Right ventricle myocardium inferior (tissue), 1 donor: ENCODE measurements around the gene PYROXD2. TPM values are rescaled to one million over a fixed set of nuclear protein-coding genes. Genes with fewer than 3 reads are reported as not detected.

Source experiments
- ATAC-seq: fragments of 200-7000 bp; cut with Tn5 transposase; one replicate; pipeline ENCODE4 v1.9.1; 2020; ENCODE audit warnings: mild to moderate bottlenecking, moderate library complexity
- DNase-seq: peaks from one replicate; pipeline ENCODE4 v3.0.0; 2021; ENCODE audit errors: missing footprints
- intact Hi-C: fragments of 100-400 bp; cut with DNase I; formaldehyde crosslinking; loops from one replicate; pipeline ENCODE4 v1.11.0; 2022
- total RNA-seq: library from RNA; stranded (reverse); fragmentation: NEBNext Ultra II Directional; extraction: Animal tissue kit (Norgen Biotek cat#: 25700); gene quantifications from one replicate; pipeline ENCODE4 v1.2.1, GENCODE V29; 2021
- donor health status: DM: no; HTN: yes; CAD: no; lungs with severe emphysema.

Gene PYROXD2
- total RNA-seq, 1 donor from 2014 or later, result 10.7 TPM

DNA sequence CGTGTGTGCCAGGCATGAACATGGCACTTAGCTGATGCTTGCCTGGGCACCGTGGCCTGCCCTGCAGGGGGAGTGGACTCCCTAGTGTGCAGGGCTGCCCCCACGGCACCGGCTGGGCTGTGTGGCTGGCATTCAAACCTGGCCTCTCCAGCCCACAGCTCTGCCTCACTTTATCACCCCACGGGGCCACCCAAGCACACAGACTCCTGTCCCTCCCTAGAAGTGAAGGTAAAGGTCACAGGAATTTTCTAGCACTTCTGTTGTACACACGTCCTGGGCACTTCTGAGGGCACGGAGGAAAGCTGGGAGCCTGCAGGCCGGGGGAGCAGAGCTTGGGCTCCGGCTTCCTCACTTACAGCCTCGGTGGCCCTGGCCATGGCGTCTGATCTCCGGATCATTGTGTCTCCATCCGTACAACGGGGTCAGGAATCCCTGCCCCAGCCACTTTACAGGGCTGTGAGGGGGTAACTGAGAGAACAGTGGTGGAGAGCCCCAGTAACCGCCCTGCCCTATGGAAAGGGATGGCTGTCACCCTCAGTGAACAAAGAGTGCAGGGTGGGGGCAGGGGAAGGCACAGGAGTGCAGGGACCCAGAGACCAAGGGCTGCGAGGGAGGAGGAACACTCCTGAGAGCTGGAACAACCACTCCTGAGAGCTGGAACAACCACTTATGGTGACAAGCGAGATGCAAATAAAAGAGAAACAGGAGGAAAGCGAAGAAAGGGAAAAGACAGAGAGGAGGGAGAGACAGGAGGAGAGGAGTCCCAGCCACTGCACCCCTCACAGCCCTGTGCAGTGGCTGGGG is 3.9 kb upstream of the PYROXD2 start:
- intact Hi-C loops, result loop anchor here (5.0 kb wide), 1 partner anchor 77 kb away; no protein-coding TSS in a partner anchor
- ATAC-seq, result no peak

DNA sequence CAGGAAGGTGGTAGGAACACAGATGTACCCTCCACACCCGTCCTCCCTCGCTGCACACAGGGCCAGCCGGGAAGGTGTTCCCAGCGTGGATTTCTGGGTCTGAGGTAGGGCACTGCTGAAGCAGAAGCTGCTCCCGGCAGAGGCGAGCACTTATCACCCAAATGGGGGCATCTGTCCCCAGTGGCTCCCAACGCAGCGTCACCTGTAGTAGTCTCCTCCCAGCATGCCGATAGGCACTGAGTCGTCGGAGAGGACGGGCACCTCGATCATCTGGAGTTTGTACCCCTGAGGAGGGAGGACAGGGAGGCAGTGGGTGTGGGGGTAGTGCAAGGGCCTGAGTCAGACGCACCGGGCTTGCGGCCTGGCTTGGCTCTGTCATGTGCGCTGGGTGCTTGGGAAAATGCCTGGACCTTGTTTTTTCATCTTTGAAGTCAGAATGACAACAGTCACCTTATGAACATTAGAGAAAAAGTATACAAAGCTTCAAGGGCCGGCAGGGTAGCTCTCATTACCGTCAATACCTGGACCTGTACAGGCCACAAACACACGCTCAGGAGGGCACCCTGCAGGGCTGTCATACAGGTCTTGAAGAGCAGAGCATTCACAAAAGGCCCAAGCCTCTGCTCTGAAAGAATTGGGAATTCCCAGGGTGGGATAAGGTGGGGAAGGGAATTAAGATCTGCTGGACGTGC is 3.1 kb upstream of the PYROXD2 start:
- DNase-seq, result peak; percentile 46
- intact Hi-C loops, result loop anchor here (5.0 kb wide), 1 partner anchor 76 kb away; no protein-coding TSS in a partner anchor

More for the DNA sequence above, 3.9 kb upstream of the PYROXD2 start:
- DNase-seq, result peak; percentile 51

DNA sequence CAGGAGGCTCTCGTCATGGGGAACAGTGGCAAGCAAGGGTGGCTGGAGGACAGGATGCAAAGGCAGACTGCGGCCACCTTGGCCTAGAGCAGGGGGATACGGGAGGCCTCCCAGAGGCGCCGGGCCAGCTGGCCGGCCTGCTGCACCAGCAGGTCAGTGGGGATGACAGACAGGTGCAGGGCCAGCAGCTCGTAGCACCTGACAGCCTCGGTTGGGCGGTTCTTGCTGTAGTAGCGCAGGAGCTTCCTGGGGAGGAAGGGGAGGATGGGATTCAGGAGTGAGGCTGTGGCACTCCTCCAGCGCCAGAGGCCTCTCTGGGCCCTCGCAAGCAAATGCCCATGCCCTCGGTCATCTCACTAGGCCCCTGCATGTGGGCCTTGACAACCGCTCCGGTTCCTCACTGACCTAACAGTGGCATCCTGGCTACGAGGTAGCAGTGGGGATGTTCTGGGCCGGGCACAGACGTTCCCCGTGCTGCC is 2.5 kb upstream of the PYROXD2 start:
- ATAC-seq (no peak), DNase-seq (no peak)
- intact Hi-C loops, result loop anchor here (5.0 kb wide), 1 partner anchor 75 kb away; no protein-coding TSS in a partner anchor

More for the DNA sequence above, 3.1 kb upstream of the PYROXD2 start:
- ATAC-seq, result no peak

DNA sequence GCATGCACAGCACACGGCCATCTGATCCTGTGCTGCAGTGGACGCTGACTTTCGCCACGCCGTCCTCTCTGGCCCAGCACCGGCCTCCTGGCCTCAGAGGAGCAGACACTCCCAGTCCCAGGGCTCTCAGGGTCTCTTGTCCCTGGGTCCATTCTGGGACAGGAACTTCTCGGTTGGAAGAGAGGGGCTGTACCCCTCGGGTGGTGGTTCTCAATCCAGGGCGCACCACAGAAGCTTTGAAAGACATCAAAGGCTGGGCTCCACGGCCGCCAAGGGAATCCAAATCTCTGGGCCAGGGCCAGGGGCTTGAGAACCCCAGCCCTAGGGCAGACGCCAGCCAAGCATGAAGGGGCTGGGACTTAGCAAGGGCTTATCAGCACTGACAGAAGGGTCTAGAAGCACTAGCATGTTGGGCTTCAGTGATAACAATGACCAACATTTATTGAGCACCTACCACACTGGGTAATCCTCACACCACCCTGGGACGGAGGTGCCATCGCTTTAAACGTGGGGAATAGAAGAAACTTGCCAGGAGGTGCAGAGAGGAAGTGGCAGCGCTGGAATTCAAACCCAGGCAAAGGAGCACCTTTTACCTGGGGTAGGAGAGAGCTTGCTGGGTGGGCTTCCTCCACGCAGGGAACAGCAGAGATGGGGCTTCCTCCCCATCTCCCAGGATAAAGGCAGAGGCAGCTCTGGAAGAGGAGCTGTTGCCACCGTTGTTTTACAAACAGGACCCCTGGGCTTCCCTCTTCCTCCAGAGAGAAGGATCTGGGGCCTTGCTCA is 1.8 kb upstream of the PYROXD2 start:
- intact Hi-C loops, result loop anchor here (5.0 kb wide), 1 partner anchor 74 kb away; no protein-coding TSS in a partner anchor
- no peak for DNase-seq

DNA sequence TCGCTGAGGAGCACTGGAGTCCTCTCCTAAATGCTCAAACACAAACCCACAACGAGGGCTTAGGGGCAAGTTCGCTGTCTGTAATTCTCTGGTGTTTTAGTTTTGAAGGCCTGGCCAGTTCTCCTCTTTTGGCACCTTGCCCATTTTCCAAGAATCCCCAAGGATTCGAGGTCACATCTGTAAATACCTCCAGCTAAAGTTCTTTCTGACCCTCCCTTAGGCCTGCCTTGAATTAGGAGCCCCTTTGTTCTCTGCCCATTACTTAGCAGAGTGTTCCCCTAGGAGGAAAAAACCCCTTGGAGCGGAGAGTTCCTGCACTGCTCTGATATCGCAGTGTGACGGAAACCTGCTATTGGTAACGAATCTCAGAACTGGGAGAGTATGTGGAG is 743 bp upstream of the PYROXD2 start:
- intact Hi-C loops, result loop anchor here (5.0 kb wide), 1 partner anchor 73 kb away; no protein-coding TSS in a partner anchor
- ATAC-seq (no peak), DNase-seq (no peak)

More for the DNA sequence above, 1.8 kb upstream of the PYROXD2 start:
- ATAC-seq, result no peak

DNA sequence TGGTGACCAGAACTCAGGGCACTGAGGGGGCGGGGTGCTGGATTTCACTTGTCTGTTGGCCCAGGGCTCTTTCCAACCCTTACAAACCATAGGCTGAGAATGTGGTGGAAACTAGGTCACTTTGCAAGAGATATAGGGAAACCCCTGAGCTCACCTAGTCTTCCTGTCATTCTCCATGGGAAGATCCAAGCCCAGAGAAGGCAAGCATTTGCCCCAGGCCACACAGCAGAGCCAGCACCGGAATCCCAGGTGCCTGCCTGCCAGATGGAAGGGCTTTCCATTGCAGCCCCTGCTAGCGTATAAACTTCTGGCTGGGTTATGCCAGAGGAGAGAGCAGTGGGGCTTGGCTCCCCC is 427 bp downstream of the PYROXD2 start:
- intact Hi-C loops, result loop anchor here (5.0 kb wide), 1 partner anchor 92 kb away; no protein-coding TSS in a partner anchor
- no peak for ATAC-seq
- no peak for DNase-seq

DNA sequence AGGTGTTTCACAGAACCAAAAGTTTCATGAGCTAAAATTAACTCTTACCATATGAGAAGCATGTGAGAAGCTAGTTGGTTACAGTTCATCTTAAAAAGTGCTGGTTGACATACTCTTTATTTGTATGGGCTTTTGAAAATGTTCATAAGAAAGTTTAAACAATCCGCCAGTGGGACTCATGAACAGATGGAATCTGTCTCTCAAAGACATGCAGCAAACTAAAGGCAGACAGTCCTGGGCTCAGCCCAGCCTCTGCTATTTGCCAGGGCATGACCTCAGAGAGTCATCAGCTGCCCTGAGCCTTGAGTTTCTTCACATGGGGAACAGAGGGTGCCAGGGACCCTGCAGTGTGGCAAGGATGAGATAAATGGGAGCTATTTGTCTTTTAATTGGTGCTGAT is 3.2 kb downstream of the PYROXD2 start:
- intact Hi-C loops, result loop anchor here (5.0 kb wide), 1 partner anchor 89 kb away; no protein-coding TSS in a partner anchor
- no peak for ATAC-seq
- DNase-seq, result no peak

DNA sequence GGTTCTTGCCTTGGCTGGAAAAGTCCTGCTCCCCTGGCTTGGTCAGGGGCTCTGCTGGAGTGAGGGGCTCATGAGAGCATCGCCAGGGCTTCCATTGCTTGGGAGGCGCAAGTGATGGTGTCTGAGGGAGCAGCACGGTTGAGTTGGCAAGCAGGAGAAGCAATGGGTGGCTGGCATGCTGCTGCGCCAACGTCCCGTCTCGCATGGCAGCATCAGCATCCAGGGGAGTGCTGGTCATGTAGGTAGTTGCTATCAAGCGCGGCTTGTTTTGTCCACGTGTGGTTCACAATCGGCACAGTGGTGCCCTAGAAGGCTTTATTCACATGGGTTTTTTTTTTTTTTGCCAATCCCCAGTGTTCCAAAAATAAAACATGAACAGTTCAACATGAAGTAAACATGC is 3.8 kb downstream of the PYROXD2 start:
- intact Hi-C loops, result loop anchor here (5.0 kb wide), 1 partner anchor 89 kb away; no protein-coding TSS in a partner anchor
- peak; percentile 44 for DNase-seq
- ATAC-seq, result no peak

DNA sequence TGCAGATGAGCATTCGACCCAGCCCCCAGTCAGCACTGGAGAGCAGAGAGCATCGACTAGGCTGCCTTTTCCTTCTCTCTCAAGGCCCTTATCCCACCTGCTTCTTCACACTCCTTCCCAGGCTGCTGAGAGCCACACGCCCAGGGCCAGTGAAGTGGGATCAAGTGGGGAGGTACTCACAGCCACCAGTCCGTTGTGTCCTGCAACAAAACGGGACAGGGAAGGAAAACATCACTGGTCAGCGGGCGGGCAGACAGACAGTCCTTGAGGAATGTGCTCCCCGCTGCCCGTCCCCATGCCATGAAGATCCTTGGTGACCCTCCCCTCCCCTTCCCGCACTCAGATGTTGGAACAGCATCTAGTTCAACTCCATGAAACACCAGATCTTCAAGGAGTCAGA is 4.2 kb downstream of the PYROXD2 start:
- intact Hi-C loops, result loop anchor here (5.0 kb wide), 1 partner anchor 88 kb away; no protein-coding TSS in a partner anchor
- ATAC-seq, result no peak
- DNase-seq, result no peak

DNA sequence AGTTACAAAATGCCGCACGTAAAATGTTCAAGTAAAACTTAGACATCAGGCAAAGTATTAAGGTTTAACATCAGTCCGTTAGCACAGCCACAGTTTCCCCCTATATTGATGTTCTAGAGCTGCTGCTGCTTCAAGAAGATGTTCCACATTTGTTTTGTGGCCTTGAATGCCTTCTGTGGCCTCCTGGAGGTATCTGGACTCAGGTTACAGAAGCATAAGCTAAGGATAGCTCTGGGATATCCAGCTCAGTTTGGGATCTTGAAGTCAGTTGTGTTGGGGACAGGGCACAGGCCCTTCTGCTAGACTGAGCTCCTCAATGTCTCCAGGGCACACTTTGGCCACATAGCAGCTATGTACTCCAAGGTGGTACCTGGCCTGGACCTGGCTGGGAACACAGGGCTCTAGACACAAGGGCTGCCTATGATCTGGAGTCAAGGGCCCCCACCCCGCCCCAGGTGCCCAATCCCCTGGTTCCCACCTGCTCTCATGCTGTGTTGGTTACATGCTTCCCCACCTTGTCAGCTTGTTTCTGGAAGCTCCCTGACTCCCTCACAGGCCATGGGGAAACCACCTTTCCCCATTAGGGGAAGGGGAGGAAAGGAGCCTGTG is 4.7 kb downstream of the PYROXD2 start:
- intact Hi-C loops, result loop anchor here (5.0 kb wide), 1 partner anchor 88 kb away; no protein-coding TSS in a partner anchor

DNA sequence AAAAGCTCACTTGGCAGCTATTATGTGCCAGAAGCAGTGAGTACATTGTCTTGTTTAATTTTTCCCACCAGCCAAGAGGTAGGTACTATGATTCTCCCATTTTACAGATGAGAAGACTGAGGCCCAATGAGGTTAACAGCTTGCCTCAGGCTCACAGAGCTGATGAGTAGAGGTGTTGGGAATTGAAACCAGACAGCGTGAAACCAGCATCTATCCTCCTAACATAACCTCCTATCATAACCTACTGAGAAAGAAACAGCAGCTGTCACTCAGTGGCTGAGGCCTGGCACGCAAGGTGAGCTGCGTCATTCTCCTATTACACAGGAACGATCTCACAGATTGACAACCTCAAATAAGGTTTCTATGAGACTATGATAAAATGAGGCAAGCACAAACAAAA is 6.2 kb downstream of the PYROXD2 start:
- DNase-seq (no peak), ATAC-seq (no peak)
- intact Hi-C loops, result no loop called here

More for the DNA sequence above, 4.7 kb downstream of the PYROXD2 start:
- DNase-seq, result peak; percentile 18
- ATAC-seq, result no peak

DNA sequence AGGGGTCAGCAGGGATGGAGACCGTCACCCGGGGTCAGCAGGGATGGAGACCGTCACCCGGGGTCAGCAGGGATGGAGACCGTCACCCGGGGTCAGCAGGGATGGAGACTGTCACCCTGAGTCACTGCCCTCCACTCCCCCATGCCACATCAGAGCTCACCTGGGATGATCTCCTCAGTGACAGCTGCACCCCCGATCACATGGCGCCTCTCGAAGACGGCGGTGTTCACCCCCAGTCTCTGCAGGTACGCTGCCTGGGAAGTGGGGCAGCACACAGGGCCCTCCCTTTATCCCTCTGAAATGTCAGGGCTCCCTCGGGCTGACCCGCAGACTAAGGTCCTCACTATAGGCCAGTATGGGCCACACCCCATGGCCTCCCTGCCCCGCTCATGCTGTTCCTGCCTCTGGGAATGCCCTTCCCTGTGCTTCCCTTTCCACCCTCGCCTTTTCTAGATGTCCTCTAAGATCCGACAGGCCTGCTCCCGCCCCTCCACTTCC is 7.2 kb downstream of the PYROXD2 start:
- intact Hi-C loops, result no loop called here
- no peak for ATAC-seq
- no peak for DNase-seq

DNA sequence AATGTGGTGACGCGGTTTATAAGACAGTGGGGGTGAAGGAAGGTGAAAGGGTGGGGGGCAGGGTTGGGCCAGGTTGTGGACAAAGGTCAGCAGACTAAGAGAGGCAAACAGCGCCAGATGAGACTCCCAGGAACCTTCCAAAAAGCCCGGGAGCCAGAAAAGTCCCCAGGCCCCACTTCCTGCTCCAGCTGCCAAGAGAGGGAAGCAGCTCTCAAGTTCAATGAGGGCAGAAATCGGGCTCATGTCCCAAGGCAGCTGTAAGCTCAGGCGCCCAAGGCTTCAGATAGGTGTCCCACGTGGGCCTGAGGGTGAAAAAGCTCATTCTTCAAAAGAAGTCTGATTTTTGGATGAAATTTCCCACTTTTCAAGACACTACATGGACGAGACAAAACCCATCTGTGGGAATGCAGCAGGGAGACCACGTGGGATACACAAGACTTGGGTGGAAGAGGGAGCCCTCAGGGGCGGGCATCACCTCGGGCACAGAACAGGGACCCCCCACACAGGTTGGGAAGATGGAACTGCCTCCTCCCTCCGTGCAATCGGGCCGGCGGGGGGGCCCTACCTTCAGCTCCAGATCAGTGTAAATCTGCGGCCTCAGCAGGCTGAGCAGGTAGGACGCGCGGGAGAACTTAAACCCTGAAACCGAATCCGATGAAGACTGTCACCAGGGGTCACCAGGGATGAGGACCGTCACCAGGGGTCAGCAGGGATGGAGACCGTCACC is 7.8 kb downstream of the PYROXD2 start:
- intact Hi-C loops, result no loop called here
- ATAC-seq (peak; percentile 30), DNase-seq (no peak)

DNA sequence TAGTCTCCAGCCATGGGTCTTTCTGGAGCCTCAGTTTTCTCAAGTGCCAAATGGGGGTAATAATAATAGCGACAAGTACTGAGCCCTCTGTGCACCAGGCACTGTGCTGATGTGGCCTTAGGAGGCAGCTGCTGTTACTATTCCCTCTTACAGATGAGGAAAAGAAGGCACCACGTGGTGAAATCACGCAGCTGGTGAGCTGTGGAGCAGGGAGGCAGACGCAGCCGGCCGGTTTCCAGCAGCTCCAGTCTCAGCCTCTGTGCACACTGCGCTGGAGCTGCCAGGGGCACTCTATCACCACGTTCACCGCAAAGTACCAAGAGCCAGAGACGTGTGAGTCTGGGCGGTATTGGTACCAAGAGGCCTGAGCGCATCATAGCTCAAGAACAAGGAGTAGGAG is 9.6 kb downstream of the PYROXD2 start:
- intact Hi-C loops, result no loop called here
- peak; percentile 21 for DNase-seq
- peak; percentile 6 for ATAC-seq

DNA sequence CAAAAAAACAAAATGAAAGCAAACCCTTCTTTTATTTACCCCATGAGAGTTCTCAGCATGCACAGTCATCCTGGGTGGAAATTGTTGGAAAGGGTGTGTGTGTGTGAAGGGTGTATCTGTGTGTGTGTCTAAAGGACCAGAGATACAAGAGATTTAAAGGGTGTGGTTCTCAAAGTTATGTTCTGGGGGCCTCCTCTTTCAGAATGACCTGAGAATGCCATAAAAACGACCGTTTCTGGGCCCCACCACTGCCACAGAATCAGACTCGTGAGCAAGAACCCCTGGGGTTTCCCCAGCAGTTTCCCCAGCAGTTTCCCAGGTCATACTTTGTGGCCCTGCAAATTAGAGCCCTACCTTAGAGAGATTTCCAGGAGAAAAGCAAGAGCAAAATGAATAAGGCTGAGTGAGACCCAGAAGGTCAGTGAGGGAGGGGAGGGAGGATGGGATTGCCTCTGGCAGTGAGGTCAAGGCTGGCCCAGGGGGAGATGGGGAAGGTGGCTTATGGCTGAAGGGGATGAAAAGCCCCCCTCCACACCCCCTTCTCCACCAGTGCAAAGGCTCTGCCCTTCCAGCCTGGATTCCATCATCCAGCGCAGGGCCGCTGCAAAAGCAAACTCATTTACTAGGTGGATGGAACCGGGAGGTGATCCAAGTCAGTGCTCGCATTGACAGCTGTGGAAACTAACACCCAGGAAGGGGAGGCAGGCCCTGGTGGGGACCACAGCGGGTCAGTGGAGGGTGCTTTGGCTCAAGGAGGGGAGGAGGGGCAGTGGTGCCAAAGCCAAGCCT is 10.2 kb downstream of the PYROXD2 start:
- DNase-seq (no peak), ATAC-seq (peak; percentile 18)
- intact Hi-C loops, result no loop called here

DNA sequence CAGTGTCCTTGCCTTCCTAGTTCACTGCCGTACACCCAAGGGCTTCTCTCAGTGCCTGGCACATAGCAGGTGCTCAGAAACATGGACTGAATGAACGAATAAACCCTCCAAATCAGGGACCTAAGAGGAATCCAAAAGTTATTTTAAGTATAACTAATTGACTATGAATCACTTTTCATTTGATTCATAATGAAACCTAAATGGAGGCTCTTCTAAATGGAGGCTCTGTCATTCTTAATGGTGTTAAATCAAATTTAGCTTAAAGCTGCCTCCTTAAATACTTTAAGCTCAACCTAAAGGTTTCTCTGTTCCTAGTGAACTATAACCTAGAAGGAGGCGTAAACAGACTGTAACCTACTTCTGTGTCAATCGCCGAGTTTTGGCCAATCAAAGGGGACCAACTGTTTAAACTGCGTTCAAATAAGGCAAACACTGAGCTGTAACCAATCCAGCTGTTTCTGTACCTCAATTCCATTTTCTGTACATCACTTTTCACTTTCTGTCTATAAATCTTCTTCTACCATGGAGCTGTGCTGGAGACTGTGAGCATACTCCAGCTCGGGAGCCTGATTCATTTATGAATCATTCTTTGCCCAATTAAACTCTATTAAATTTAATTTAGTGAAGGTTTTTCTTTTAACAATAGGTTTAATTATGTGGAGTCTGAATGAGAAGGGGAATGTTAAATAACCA is 11.0 kb downstream of the PYROXD2 start:
- ATAC-seq (no peak), DNase-seq (no peak)
- intact Hi-C loops, result no loop called here
